HG03135 (cell line): ENCODE measurements around the gene CTBP2.
"Not testable (repeated sequence)": the region's sequence is repeated elsewhere in the genome, so short reads cannot be mapped to it uniquely, and the experiment has no call there.

ENCODE experiments used
- ATAC-seq: cut with Tn5 transposase; IDR thresholded peaks from one replicate; pipeline ENCODE4 v1.9.1; 2021; ENCODE audit warnings: mild to moderate bottlenecking, moderate library complexity; ENCODE audit not compliant: unreplicated experiment

CTBP2 gene

GRCh38 chr10:125187238-125188194 lies 27.2 kb upstream of the CTBP2 start:
- no peak for ATAC-seq

DNA sequence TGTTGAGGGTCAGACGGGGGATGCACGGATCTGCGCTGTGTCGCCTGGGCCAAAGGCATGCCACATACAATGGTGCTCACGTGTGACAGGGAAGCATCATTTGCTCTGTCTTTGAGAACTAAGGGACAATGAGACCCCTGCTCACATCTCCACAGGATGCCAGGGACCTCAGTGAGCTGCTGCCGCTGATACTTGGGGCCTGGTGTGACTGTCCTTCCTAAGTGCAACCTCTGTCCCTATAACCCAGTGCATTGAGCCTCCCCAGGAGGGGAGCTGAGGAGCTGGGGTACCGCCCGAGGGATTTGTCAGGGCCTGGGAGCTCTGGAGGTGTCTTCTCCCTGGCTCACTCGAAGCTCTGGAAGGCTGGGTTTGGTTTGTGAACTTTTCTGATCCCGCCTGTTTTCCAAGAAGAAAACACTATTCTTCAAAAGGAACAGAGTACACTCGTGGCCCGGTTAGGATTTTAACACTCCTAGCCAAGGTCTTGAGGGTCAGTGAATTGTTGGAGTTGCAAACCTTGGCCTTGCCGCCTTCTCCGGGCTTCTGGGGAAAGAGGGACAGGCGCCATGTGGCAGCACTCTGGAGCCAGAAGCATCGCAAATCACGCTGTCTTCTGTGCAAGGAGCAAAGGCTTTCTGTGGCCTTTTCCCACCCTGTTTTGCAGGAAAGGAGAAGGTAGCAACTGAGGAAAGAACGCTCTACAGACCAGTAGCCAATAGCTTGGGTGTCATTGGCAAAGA lies 26.2 kb upstream of the CTBP2 start:
- ATAC-seq: no peak

DNA sequence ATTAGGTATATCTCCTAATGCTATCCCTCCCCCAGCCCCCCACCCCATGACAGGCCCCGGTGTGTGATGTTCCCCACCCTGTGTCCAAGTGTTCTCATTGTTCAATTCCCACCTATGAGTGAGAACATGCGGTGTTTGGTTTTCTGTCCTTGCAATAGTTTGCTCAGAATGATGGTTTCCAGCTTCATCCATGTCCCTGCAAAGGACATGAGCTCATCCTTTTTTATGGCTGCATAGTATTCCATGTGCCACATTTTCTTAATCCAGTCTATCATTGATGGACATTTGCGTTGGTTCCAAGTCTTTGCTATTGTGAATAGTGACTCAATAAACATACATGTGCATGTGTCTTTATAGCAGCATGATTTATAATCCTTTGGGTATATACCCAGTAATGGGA lies 18.7 kb upstream of the CTBP2 start:
- ATAC-seq: not testable (repeated sequence)

- ATAC-seq: no peak
Measured at GRCh38 chr10:125177641-125178640, 17.6 kb upstream of the CTBP2 start.

DNA sequence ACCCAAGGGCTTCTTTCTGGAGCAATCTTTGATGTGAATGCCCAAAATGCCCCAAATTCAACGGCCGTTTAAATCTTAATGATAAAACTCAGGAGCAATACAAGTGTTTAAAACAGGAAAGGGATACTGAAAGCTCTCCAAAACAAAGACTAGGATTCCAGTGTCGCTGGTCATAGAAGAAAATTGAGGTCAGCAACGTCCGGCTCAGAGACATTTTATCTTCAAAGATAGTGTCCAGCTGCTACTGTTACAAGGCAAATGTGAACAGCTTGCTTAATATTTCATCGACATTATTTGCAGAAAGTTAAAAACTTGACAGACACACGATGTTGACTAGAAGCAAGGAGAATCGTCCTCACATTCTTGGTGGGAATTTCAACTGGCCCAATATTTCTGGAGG lies 15.4 kb upstream of the CTBP2 start:
- no peak for ATAC-seq

DNA sequence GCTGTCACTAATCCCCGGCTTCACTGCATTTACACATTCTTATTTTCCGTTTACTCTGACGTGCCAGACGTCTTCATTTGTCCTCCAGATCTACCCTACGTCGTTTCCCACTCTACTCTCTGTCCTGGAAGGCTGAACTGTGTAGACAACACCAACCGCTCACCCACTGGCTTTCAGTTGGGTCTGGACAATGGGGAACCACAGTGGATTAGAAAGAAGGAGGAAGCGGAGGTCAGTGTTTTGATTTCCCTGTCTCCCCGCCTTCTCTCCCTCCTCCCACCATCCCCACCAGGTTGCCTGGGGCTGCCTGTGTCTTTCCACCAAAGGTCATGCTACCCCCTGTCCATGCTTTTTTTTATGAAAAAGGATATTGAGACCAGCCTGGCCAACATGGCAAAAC lies 14.0 kb upstream of the CTBP2 start:
- no peak for ATAC-seq

GRCh38 chr10:125172694-125173093 lies 12.3 kb upstream of the CTBP2 start:
- ATAC-seq: no peak

GRCh38 chr10:125171402-125172306 lies 11.3 kb upstream of the CTBP2 start:
- no peak for ATAC-seq

DNA sequence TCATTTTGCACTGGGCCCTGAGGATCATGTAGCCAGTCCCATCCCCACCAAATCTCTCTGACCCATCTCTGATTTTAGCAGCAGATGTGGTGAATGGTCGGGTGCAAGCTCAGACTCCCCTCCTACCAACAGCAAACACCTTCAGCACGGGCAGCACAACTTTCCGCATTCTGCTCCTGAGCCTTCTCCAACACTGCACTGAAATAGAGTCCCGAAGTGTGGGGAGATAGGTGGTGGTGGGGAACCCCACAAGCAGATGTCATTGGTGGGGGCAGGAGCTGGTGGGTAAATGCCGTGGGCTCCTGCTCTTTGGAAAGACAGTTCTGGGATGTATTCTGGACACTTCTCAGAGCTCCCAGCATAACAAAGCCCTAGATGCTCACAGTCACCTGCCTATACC lies 9.6 kb upstream of the CTBP2 start:
- no peak for ATAC-seq

GRCh38 chr10:125169279-125169678 lies 8.9 kb upstream of the CTBP2 start:
- no peak for ATAC-seq

GRCh38 chr10:125166658-125167057 lies 6.3 kb upstream of the CTBP2 start:
- no peak for ATAC-seq

GRCh38 chr10:125165584-125166573 lies 5.5 kb upstream of the CTBP2 start:
- no peak for ATAC-seq

GRCh38 chr10:125164421-125164820 lies 4.1 kb upstream of the CTBP2 start:
- no peak for ATAC-seq

GRCh38 chr10:125163803-125164202 lies 3.4 kb upstream of the CTBP2 start:
- ATAC-seq: no peak

- not testable (repeated sequence) for ATAC-seq
Measured at GRCh38 chr10:125163312-125163711, 2.9 kb upstream of the CTBP2 start.

DNA sequence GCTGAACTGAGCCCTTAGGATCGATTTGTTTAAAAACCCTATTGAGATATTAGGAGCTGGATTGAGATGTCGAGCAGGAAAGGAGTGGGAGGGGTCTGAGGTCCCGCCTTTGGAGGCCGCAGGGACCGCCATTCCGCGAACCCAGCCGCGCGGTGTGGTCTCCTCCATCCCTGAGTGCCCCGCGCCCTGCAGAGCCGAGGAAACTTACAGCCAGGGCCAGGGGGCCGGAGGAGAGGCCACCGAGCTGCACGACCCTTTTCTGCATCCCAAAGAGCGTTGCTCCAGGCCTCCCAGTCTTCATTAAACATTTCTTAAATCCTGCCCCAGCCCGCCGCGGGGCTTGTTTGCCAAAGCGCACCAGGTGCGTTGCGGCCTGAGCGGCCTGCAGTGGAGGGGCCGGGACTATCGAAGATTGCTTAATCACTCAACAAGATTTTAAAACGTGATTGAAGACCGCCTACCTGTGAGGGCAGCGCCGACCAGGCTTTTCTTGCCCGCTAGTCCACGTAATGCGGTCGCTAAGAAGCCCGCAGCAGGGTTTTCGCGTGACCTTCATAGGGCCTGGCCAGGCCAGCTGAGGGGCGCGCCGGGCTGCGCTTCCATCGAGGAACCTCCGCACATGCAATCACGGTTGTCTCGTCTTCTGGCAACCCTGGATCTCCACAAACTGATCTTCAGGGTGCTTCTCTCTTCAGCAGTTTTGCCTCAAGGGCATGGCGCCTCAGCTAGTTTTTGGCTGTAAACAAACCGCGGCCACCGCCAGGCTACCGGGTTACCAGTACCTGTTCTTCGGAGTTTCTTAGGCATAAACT lies 2.0 kb upstream of the CTBP2 start:
- ATAC-seq: no peak

DNA sequence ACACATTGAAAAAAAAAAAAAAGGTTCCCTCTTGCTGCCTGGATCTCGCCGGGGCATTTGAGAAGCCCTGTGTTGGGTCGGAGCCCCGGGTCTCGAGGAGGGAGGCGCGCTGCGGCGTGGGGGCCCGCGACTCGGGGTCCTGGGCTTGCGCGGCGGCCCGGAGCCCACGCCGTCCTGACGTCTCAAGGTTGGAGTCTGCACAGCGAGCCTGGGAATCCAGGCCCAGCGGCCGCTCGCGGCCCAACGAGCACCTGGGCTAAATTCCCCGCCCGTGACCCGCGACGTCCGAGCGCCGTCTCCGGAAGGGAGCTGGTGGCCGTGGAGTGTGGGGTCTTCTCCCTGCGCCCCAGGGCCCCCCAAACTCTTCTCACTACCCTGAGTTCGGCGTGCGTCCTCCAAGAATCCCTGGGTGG lies 1.4 kb upstream of the CTBP2 start:
- ATAC-seq: no peak
